Fibroblast of skin of right biceps (primary cell): ENCODE results near the gene NT5DC1.
A peak's percentile ranks its signal among the peaks of the same experiment; 100 is the strongest.

Source experiments
- DNase-seq: peaks from one replicate; pipeline ENCODE4 v3.0.0-alpha.2; 2013

Gene NT5DC1

DNA sequence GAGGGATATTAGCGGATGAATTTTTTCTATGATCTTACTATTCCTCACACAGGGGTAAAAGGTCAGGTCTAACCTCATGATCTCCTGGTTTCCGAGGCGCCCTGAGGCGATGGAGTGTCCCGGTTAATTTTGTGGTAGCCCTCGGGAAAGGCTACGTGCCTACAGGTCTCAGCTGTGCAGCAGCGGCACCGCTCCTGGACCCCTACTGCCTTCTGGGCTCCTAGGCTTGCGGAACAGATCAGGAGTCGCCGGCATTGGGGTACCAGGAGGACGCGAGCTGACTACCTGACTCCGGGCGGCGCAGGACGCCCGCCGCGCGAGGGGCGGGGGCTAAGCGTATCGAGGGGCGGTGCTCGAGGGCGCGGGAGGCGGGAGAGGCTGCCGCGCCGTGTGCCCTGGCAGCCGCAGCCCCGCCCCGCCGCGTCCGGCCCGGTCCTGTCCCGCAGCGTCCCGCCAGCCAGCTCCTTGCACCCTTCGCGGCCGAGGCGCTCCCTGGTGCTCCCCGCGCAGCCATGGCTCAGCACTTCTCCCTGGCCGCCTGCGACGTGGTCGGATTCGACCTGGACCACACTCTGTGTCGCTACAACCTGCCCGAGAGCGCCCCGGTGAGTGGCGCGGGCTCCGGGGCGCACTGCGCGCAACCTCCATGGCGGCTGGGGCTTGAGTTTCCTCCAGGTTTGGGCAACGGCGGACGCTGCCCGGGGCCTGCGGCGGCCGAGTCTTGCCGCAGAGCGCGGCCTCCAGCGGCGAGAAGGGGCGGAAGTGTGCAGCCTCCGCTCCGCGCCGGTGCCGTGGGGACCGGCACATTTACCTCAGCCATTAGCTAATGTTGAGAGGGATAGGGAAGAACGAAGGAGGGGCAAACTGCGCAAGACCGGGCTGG lies at the start of gene NT5DC1:
TSS of gene NT5DC1 (plus strand) at position 435 of the 883 bp plus-strand sequence. CDS start at position 513, 78 bp downstream.
- DNase-seq, result peak; percentile 65

DNA sequence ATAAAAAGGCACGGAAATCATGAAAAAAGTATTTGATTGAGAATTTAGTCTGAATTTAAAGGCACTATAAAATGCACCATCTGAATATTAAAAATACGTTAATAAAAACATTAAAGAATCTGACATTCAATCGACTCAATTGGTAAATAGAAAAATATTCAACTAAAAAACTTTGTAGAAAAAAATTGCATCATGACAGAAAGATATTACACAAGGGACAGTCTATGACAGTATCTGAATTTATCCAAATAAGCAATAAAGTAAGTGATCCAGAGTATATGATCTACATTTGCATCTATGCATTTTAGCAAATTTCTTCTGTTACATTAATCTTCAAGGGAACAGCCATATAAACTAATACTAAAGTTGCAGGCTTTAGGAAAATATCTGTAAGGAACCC lies 49.4 kb upstream of the NT5DC1 start:
- no peak for DNase-seq

GRCh38 chr6:116055513-116055912 lies 45.1 kb upstream of the NT5DC1 start:
- DNase-seq, result no peak

DNA sequence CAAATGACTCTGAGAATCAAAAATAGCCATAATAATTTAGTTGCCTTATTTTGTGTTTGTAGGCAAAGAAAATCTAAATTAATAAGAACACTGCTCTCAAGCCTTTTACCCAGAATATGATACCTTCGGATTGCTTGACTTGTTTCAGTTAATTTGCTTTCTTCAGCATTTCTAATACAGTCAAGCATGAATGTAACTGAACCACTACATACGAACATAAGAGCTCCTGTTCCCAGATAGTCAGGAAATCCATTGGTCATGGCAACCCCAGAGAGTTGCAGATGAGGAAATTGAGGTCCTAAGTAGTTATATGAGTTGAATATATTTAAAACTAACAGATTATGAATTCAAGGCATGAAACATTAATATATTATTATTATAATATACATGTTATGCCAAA lies 42.9 kb upstream of the NT5DC1 start:
- DNase-seq, result no peak

- peak; percentile 7 for DNase-seq
Observed at GRCh38 chr6:116059713-116060571, 40.7 kb upstream of the NT5DC1 start.

GRCh38 chr6:116060572-116061283 lies 39.9 kb upstream of the NT5DC1 start, which contains the start of gene FRK:
FRK (minus strand) TSS chr6:116060891; CDS start chr6:116060311, 580 bp downstream.
- DNase-seq, result peak; percentile 15

DNA sequence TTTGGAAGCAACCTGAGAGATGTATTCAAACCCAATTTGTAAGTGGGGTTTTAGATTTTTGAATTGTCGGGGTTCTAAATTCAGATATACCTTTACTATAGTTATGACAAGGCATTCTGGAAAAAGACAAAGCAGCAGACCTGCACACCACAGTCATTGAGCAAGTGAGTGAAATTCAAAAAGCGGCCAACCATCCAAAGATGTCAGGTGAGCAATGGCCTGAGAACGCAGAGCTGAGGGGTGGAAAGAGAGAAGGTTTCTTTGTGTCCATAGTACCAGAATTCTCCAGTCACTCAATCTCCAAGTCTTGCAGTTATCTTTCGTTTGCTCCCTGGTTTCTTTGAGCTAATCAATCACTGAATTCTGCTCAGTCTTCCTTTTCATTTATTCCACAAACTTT lies 38.2 kb upstream of the NT5DC1 start:
- no peak for DNase-seq

- no peak for DNase-seq
Observed at GRCh38 chr6:116064666-116065065, 36.0 kb upstream of the NT5DC1 start.

GRCh38 chr6:116066789-116067188 lies 33.9 kb upstream of the NT5DC1 start:
- DNase-seq, result no peak

GRCh38 chr6:116070101-116070500 lies 30.6 kb upstream of the NT5DC1 start:
- DNase-seq, result no peak

DNA sequence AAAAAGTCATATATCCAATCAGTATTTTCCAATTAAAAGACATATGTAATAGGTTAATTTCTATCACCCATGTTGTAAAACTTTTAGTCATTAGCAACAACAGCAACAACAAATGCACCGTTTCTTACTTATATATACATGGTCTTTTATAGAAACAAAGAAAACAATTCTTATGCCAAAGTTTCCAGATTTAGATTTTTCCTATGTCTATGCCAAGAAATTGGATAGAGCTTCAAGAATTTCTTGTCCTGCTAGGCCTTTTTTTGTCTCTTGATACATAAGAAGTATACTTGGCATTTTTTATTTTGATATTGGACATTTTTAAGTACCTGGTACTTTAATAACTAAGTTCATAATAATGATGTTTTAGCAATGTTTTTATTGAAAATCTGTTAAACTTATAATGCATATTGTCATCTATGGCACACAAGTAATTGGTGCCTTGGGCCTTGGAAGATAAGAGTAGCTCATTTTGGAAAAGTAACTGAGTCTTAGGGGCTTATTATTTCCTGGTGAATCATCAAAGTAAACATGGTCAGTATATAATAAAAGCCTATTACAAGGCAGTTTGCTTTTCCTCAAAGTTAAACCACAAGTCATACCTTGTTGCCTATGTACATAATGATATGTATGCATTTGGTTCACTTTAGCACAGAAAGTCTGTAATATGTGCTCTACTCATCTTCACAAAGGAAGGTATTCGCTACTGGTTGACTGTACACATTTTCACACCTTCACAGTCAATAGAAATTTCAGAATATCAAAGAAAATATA lies 29.9 kb upstream of the NT5DC1 start:
- no peak for DNase-seq

DNA sequence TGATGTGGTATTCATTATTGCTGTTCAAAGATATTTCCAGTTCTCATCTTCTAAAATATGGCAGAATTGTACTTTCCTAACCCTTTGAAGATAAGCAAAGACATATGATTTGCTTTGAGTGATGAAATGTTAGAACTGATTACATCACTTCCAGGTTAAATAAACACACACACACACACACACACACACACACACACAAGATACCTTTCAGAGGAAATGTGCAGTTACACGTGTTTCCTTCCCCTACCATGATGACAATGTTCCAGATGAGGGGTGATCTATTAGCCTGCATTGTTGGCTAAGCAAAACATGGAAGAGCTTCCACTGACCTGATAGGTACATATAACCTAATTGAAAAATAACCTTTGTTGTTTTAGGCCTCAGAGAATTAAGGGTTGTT lies 28.3 kb upstream of the NT5DC1 start:
- no peak for DNase-seq

- DNase-seq, result peak; percentile 30
Observed at GRCh38 chr6:116073765-116074440, 26.8 kb upstream of the NT5DC1 start.

GRCh38 chr6:116074732-116075390 lies 25.8 kb upstream of the NT5DC1 start:
- no peak for DNase-seq

DNA sequence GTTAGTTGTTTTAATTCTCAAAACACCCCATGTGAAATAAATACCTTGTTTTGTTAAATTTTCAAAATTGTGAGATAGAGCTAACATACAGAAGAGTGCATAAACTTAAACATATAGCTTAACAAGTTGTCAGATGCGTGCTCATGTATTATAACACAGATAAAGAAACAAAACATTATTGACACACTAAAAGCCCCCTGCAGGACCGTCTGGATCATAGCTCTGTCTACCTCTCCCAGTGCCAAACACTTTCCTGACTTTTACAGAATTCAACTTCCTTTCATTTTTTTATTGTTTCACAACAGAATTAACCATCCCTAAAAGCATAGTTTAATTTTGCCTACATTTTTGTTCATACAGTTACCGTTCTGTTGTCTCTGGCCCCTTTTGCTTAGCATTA lies 22.1 kb upstream of the NT5DC1 start:
- no peak for DNase-seq

- DNase-seq, result no peak
Observed at GRCh38 chr6:116078945-116079344, 21.7 kb upstream of the NT5DC1 start.

DNA sequence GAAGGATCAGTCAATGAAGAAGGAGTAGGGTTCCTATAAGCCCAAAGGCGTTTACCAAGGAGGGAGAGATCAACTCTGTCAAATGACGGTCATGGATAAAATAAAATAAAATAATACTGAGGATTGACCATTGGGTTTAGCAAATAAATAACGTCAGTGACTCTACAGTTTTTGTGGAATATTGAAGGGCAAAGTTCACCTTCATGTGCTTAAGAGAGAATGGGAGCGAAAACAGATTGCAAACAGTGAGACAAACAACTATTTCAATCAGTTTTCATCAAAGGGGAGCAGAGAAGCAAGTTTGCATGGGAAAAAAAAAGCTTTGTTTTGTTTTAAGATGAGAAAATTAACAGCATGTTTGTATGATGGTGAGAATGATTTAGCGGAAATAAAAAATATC lies 17.6 kb upstream of the NT5DC1 start:
- no peak for DNase-seq

GRCh38 chr6:116084284-116084683 lies 16.4 kb upstream of the NT5DC1 start:
- no peak for DNase-seq

- DNase-seq, result peak; percentile 47
Observed at GRCh38 chr6:116087437-116088027, 13.1 kb upstream of the NT5DC1 start.

GRCh38 chr6:116088946-116089345 lies 11.7 kb upstream of the NT5DC1 start:
- DNase-seq, result no peak

GRCh38 chr6:116090251-116090650 lies 10.4 kb upstream of the NT5DC1 start:
- DNase-seq, result no peak
